Cardiac fibroblast (primary cell): ENCODE data around the gene GNA12.

Source experiments
- DNase-seq, 2 donors: peaks; one replicate each; pipeline versions ENCODE4 v3.0.0 to v3.0.0-alpha.2; 2010; ENCODE audit warnings: low read depth in 2 of 2
- H3K4me3 ChIP-seq, 2 donors: replicated peaks in 1 of 2; 1 replicate in 1 of 2; 2 replicates in 1 of 2; pipeline ENCODE4 v1.5.1; 2011; ENCODE audit warnings: low read depth in 2 of 2, low read length in 2 of 2, mild to moderate bottlenecking in 2 of 2, moderate library complexity in 1 of 2
- CTCF ChIP-seq: IDR thresholded peaks from one replicate; pipeline ENCODE4 v1.5.1; 2011; ENCODE audit warnings: low read depth, mild to moderate bottlenecking, low read length, inconsistent platforms

The GNA12 gene

GRCh38 chr7:2832461-2832860, 11.6 kb downstream of the GNA12 start:
- no peak for DNase-seq
- TF ChIP-seq CTCF: no peak
- H3K4me3 ChIP-seq: no peak overlapping the region

- DNase-seq: peak; percentile 41 to 61
- TF ChIP-seq CTCF: no peak
- H3K4me3 ChIP-seq: no peak overlapping the region
These were observed 13.3 kb downstream of the GNA12 start for GRCh38 chr7:2830609-2831376.

GRCh38 chr7:2829040-2829439, 15.1 kb downstream of the GNA12 start:
- no peak for TF ChIP-seq CTCF
- no peak overlapping the region for H3K4me3 ChIP-seq
- DNase-seq: no peak

GRCh38 chr7:2826771-2827170, 17.3 kb downstream of the GNA12 start:
- no peak for TF ChIP-seq CTCF
- peak in 1 of 2 donors; percentile 50 for DNase-seq
- no peak overlapping the region for H3K4me3 ChIP-seq

GRCh38 chr7:2825559-2826227, 18.4 kb downstream of the GNA12 start:
- DNase-seq: no peak
- no peak for TF ChIP-seq CTCF
- H3K4me3 ChIP-seq: no peak overlapping the region

GRCh38 chr7:2824678-2825461, 19.2 kb downstream of the GNA12 start:
- no peak for DNase-seq
- H3K4me3 ChIP-seq: no peak overlapping the region
- TF ChIP-seq CTCF: no peak
